SK-N-SH (cell line): ENCODE measurements around the gene ABCG1. TPM values are rescaled to one million over a fixed set of nuclear protein-coding genes. Genes with fewer than 3 reads are reported as not detected.

ENCODE experiments used
- CTCF ChIA-PET: fragments of 300-600, 350-600 bp; formaldehyde crosslinking; extraction: SDS; loops from one replicate; lab custom pipeline; 2021; lab: Yijun Ruan, JAX
- POLR2A ChIA-PET: fragments of 350-600 bp; sonication (Branson Sonifier 250); formaldehyde crosslinking; extraction: SDS; loops from one replicate; lab custom pipeline; 2020; ENCODE audit warnings: antibody characterized with exemption, inconsistent platforms; lab: Yijun Ruan, JAX
- DNase-seq: peaks from one replicate; pipeline ENCODE4 v3.0.0; 2012
- H2AFZ ChIP-seq: fragments of 200-600 bp; sonication (generic); 2 replicates; pipeline ENCODE4 v1.8.1; 2016; ENCODE audit warnings: antibody characterized with exemption, mild to moderate bottlenecking, low read depth
- H3F3A ChIP-seq: fragments of 200-600 bp; sonication (generic); replicated peaks from 2 replicates; pipeline ENCODE3; 2016; ENCODE audit warnings: antibody characterized with exemption, mild to moderate bottlenecking; ENCODE audit not compliant: insufficient read depth
- H3K27ac ChIP-seq, 2 experiments: fragments of 200-500 bp in 1 of 2; fragments of 200-600 bp in 1 of 2; sonication (Bioruptor generic) in 1 of 2; sonication (generic), shearing (Covaris generic) in 1 of 2; 2 replicates each; pipeline versions ENCODE4 v1.5.1 to v1.6.1; 2014 to 2016; ENCODE audit warnings: low read depth in 2 of 2, inconsistent platforms in 1 of 2, low read length in 1 of 2, mild to moderate bottlenecking in 1 of 2, mixed read lengths in 1 of 2
- H3K27me3 ChIP-seq: fragments of 200-600 bp; sonication (generic), shearing (Covaris generic); 2 replicates; pipeline ENCODE4 v1.6.1; 2016; ENCODE audit warnings: mixed run types; ENCODE audit not compliant: insufficient read depth
- H3K36me3 ChIP-seq, 2 experiments: fragments of 200-500 bp in 1 of 2; fragments of 200-600 bp in 1 of 2; sonication (Bioruptor generic) in 1 of 2; sonication (generic) in 1 of 2; replicated peaks in 1 of 2; 2 replicates each; pipeline versions ENCODE3 to v1.5.1; 2014 to 2016; ENCODE audit warnings: low read length in 1 of 2, mild to moderate bottlenecking in 1 of 2; ENCODE audit not compliant: insufficient read depth in 2 of 2, control insufficient read depth in 1 of 2
- H3K4me1 ChIP-seq, 2 experiments: fragments of 200-500 bp in 1 of 2; fragments of 200-600 bp in 1 of 2; sonication (Bioruptor generic) in 1 of 2; sonication (generic), shearing (Covaris generic) in 1 of 2; 2 replicates each; pipeline versions ENCODE4 v1.5.1 to v1.6.1; 2014 to 2016; ENCODE audit warnings: low read depth in 1 of 2, low read length in 1 of 2, mixed run types in 1 of 2; ENCODE audit not compliant: insufficient read depth in 2 of 2, control insufficient read depth in 1 of 2
- H3K4me2 ChIP-seq: fragments of 200-600 bp; sonication (generic), shearing (Covaris generic); 2 replicates; pipeline ENCODE4 v1.6.1; 2017; ENCODE audit warnings: mixed run types
- H3K4me3 ChIP-seq, 2 experiments: fragments of 200-500 bp in 1 of 2; fragments of 200-600 bp in 1 of 2; sonication (Bioruptor generic) in 1 of 2; sonication (generic), shearing (Covaris generic) in 1 of 2; 2 replicates each; pipeline versions ENCODE4 v1.5.1 to v1.8.1; 2014 to 2016; ENCODE audit warnings: low read depth in 2 of 2, inconsistent platforms in 1 of 2, low read length in 1 of 2, mild to moderate bottlenecking in 1 of 2, mixed read lengths in 1 of 2, moderate library complexity in 1 of 2
- H3K79me2 ChIP-seq: fragments of 200-600 bp; sonication (generic); 2 replicates; pipeline ENCODE4 v1.8.1; 2017; ENCODE audit warnings: mild to moderate bottlenecking; ENCODE audit not compliant: insufficient read depth
- H3K9ac ChIP-seq: fragments of 200-600 bp; sonication (generic); 2 replicates; pipeline ENCODE4 v1.6.1; 2017; ENCODE audit warnings: mixed run types
- H3K9me2 ChIP-seq: fragments of 200-600 bp; sonication (generic); 2 replicates; pipeline ENCODE4 v1.6.1; 2017; ENCODE audit warnings: mixed run types
- H3K9me3 ChIP-seq: fragments of 200-600 bp; sonication (generic); 2 replicates; pipeline ENCODE4 v1.6.1; 2017; ENCODE audit warnings: mixed run types, mild to moderate bottlenecking, moderate library complexity
- H4K20me1 ChIP-seq: fragments of 200-600 bp; sonication (generic); 2 replicates; pipeline ENCODE4 v1.6.1; 2017; ENCODE audit warnings: mild to moderate bottlenecking, mixed run types; ENCODE audit not compliant: insufficient read depth
- EP300 ChIP-seq, 2 experiments: IDR thresholded peaks; 2 replicates each; pipeline versions ENCODE4 v1.4.0 to v1.6.1; 2012; ENCODE audit warnings: borderline replicate concordance in 1 of 2, low read depth in 1 of 2, low read length in 1 of 2
- FOXJ3 ChIP-seq: sonication (generic); formaldehyde crosslinking; IDR thresholded peaks from 2 replicates; pipeline ENCODE4 v1.5.1; 2020; ENCODE audit warnings: mild to moderate bottlenecking, missing genetic modification reagents
- GATA2 ChIP-seq: sonication (generic); formaldehyde crosslinking; IDR thresholded peaks from 2 replicates; pipeline ENCODE4 v1.5.0; 2020; ENCODE audit warnings: mild to moderate bottlenecking, missing genetic modification reagents
- MXI1 ChIP-seq: IDR thresholded peaks from 2 replicates; pipeline ENCODE4 v1.6.1; 2012; ENCODE audit warnings: mild to moderate bottlenecking, low read depth, low read length, improper control_type of control experiment
- RCOR1 ChIP-seq: fragments of 150-350 bp; IDR thresholded peaks from 2 replicates; pipeline ENCODE4 v1.6.1; 2017; ENCODE audit warnings: antibody characterized with exemption, low read length
- SIN3A ChIP-seq: IDR thresholded peaks from 2 replicates; pipeline ENCODE4 v1.6.1; 2012; ENCODE audit warnings: low read depth, mild to moderate bottlenecking, low read length, moderate library complexity, borderline replicate concordance
- TEAD4 ChIP-seq: IDR thresholded peaks from 2 replicates; pipeline ENCODE4 v1.4.0; 2012; ENCODE audit warnings: mild to moderate bottlenecking, borderline replicate concordance; ENCODE audit not compliant: insufficient read depth
- YY1 ChIP-seq: IDR thresholded peaks from 2 replicates; pipeline ENCODE4 v1.4.0; 2012; ENCODE audit warnings: low read depth, mild to moderate bottlenecking
- WGBS: methylation state at CpG from one replicate; pipeline ENCODE4 v1.1.6; 2017; ENCODE audit warnings: low lambda C conversion rate; 5-methylcytosine and 5-hydroxymethylcytosine counted together
- polyA plus RNA-seq, 3 experiments: library from polyadenylated mRNA; depleted of rRNA; stranded (reverse); fragments of >200 nt; gene quantifications; 2 replicates each; pipeline ENCODE4 v1.2.3, GENCODE V29; 2012
- TF ChIP-seq, protein P1 (sequence below): fragments of 200-600 bp; sonication (generic); IDR thresholded peaks from 2 replicates; pipeline ENCODE4 v1.6.1; 2017; ENCODE audit warnings: antibody characterized with exemption, mild to moderate bottlenecking, moderate library complexity
- TF ChIP-seq, protein P2 (sequence below): fragments of 150-350 bp; IDR thresholded peaks from 2 replicates; pipeline ENCODE4 v1.6.1; 2017; ENCODE audit warnings: antibody characterized with exemption, low read length, low read depth, borderline replicate concordance
- TF ChIP-seq, protein P3 (sequence below): IDR thresholded peaks from 2 replicates; pipeline ENCODE4 v1.4.0; 2012; ENCODE audit warnings: low read depth
- TF ChIP-seq, protein P4 (sequence below): IDR thresholded peaks from 2 replicates; pipeline ENCODE4; 2012
- TF ChIP-seq, protein P5 (sequence below): IDR thresholded peaks from 2 replicates; pipeline ENCODE4 v1.4.0; 2012; ENCODE audit warnings: low read depth, borderline replicate concordance

Gene ABCG1
- polyA plus RNA-seq, 1 of the 3 experiments (the other 2 are of a cell fraction): 0.07 TPM

DNA sequence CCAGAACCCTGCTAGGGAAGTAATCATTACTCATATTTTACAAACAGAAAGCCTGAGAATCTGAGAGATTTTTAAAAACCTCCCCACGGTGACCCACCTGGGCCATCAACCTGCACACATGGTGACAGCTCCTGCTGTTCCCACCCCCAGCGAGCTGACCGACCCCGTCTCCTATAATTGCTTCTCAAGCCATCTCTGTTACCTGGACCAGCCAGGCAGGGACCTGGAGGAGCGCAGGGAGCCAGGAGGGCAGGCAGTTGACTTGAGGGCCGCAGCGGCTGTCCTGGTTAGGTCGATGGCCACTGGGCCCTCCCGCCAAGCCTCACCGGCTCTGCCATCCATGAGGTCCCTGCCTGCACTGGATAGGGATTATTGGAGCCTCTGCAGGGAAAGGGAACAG is 124.2 kb downstream of the ABCG1 start:
- Histone ChIP-seq H3K9me3 (no peaks in the 10 kb centered on the region), H3K79me2 (no peaks in the 10 kb centered on the region), H3F3A (no peaks in the 10 kb centered on the region), H3K27ac (no peak overlapping the region), H4K20me1 (no peaks in the 10 kb centered on the region), H3K4me1 (no peaks in the 10 kb centered on the region), H3K36me3 (no peaks in the 10 kb centered on the region), H2AFZ (no peak overlapping the region), H3K4me3 (no peak overlapping the region), H3K27me3 (no peaks in the 10 kb centered on the region), H3K4me2 (no peak overlapping the region), H3K9me2 (no peaks in the 10 kb centered on the region), H3K9ac (no peak overlapping the region)
- CTCF ChIA-PET: interaction anchor here (0.8 kb wide), 1 partner anchor 34 kb away, joined by 3 read pairs; no protein-coding TSS in a partner anchor
- TF ChIP-seq GATA2: no peak
- TF ChIP-seq FOXJ3 (CRISPR knock-in tag): no peak
- TF ChIP-seq, protein P1, sequence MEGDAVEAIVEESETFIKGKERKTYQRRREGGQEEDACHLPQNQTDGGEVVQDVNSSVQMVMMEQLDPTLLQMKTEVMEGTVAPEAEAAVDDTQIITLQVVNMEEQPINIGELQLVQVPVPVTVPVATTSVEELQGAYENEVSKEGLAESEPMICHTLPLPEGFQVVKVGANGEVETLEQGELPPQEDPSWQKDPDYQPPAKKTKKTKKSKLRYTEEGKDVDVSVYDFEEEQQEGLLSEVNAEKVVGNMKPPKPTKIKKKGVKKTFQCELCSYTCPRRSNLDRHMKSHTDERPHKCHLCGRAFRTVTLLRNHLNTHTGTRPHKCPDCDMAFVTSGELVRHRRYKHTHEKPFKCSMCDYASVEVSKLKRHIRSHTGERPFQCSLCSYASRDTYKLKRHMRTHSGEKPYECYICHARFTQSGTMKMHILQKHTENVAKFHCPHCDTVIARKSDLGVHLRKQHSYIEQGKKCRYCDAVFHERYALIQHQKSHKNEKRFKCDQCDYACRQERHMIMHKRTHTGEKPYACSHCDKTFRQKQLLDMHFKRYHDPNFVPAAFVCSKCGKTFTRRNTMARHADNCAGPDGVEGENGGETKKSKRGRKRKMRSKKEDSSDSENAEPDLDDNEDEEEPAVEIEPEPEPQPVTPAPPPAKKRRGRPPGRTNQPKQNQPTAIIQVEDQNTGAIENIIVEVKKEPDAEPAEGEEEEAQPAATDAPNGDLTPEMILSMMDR: no peak
- TF ChIP-seq, protein P2, sequence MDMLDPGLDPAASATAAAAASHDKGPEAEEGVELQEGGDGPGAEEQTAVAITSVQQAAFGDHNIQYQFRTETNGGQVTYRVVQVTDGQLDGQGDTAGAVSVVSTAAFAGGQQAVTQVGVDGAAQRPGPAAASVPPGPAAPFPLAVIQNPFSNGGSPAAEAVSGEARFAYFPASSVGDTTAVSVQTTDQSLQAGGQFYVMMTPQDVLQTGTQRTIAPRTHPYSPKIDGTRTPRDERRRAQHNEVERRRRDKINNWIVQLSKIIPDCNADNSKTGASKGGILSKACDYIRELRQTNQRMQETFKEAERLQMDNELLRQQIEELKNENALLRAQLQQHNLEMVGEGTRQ: no peak
- TF ChIP-seq, protein P3, sequence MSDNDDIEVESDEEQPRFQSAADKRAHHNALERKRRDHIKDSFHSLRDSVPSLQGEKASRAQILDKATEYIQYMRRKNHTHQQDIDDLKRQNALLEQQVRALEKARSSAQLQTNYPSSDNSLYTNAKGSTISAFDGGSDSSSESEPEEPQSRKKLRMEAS: no peak
- TF ChIP-seq SIN3A: no peak
- TF ChIP-seq, protein P4, sequence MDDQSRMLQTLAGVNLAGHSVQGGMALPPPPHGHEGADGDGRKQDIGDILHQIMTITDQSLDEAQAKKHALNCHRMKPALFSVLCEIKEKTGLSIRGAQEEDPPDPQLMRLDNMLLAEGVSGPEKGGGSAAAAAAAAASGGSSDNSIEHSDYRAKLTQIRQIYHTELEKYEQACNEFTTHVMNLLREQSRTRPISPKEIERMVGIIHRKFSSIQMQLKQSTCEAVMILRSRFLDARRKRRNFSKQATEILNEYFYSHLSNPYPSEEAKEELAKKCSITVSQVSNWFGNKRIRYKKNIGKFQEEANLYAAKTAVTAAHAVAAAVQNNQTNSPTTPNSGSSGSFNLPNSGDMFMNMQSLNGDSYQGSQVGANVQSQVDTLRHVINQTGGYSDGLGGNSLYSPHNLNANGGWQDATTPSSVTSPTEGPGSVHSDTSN: no peak
- TF ChIP-seq, protein P5, sequence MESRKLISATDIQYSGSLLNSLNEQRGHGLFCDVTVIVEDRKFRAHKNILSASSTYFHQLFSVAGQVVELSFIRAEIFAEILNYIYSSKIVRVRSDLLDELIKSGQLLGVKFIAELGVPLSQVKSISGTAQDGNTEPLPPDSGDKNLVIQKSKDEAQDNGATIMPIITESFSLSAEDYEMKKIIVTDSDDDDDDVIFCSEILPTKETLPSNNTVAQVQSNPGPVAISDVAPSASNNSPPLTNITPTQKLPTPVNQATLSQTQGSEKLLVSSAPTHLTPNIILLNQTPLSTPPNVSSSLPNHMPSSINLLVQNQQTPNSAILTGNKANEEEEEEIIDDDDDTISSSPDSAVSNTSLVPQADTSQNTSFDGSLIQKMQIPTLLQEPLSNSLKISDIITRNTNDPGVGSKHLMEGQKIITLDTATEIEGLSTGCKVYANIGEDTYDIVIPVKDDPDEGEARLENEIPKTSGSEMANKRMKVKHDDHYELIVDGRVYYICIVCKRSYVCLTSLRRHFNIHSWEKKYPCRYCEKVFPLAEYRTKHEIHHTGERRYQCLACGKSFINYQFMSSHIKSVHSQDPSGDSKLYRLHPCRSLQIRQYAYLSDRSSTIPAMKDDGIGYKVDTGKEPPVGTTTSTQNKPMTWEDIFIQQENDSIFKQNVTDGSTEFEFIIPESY: no peak
- no peak for TF ChIP-seq EP300 (IDR thresholded peaks at IDR 0.05; ENCODE audit: borderline replicate concordance in 1 of 2, low read depth in 1 of 2, low read length in 1 of 2)
- no peak for TF ChIP-seq RCOR1
- TF ChIP-seq MXI1: no peak
- TF ChIP-seq TEAD4: no peak
- TF ChIP-seq YY1: no peak
- DNase-seq: no peak
- POLR2A ChIA-PET: no interaction called here
- 52% methylated on average over 10 of the region's 10 CpGs for WGBS
